ENCODE results near the gene DLX5.

- TF ChIP-seq CTCF (conservative IDR thresholded peaks at IDR 0.05) (no peak), EZH2 (IDR thresholded peaks at IDR 0.05; ENCODE audit: low read depth) (no peak)
Observed at GRCh38 chr7:97015756-97016380, 8.8 kb downstream of the DLX5 start.
